Neural cell (in vitro differentiated cells): ENCODE results near the gene LSAMP. TPM values are rescaled to one million over a fixed set of nuclear protein-coding genes. Genes with fewer than 3 reads are reported as not detected.

Source experiments
- H2AFZ ChIP-seq: fragments of 200-600, 300-800 bp; sonication (generic), shearing (Covaris generic); 2 replicates; pipeline ENCODE4 v1.6.0; 2014; ENCODE audit warnings: low read depth, mild to moderate bottlenecking, antibody characterized with exemption, low read length, moderate library complexity
- H3F3A ChIP-seq: fragments of 200-600 bp; shearing (Covaris generic); 2 replicates; pipeline ENCODE4 v1.6.1; 2016; ENCODE audit warnings: mild to moderate bottlenecking, moderate library complexity, mixed read lengths, antibody characterized with exemption, low read length; ENCODE audit not compliant: insufficient read depth, poor library complexity, severe bottlenecking
- H3K27ac ChIP-seq: fragments of 200-600, 300-800 bp; sonication (generic), shearing (Covaris generic); 2 replicates; pipeline ENCODE4 v1.5.1; 2014; ENCODE audit warnings: mild to moderate bottlenecking, low read length, moderate library complexity
- H3K27me3 ChIP-seq: fragments of 300-800, 200-600 bp; sonication (generic), shearing (Covaris generic); 2 replicates; pipeline ENCODE4 v1.6.0; 2014; ENCODE audit warnings: mild to moderate bottlenecking, low read depth, low read length, moderate library complexity; ENCODE audit not compliant: insufficient read depth
- H3K36me3 ChIP-seq: fragments of 300-800, 200-600 bp; sonication (generic), shearing (Covaris generic); 2 replicates; pipeline ENCODE4 v1.5.1; 2014; ENCODE audit warnings: mild to moderate bottlenecking, antibody characterized with exemption, low read length, moderate library complexity; ENCODE audit not compliant: insufficient read depth
- H3K4me2 ChIP-seq: fragments of 300-800, 200-600 bp; sonication (generic), shearing (Covaris generic); 2 replicates; pipeline ENCODE4 v1.6.0; 2014; ENCODE audit warnings: mild to moderate bottlenecking, low read length
- H3K4me3 ChIP-seq: fragments of 300-800, 200-600 bp; sonication (generic), shearing (Covaris generic); 2 replicates; pipeline ENCODE4 v1.5.1; 2014; ENCODE audit warnings: mild to moderate bottlenecking, low read length, moderate library complexity
- H3K79me2 ChIP-seq: fragments of 200-600 bp; shearing (Covaris generic); replicated peaks from 2 replicates; pipeline ENCODE4 v1.6.0; 2014; ENCODE audit warnings: mild to moderate bottlenecking, low read length, moderate library complexity; ENCODE audit not compliant: insufficient read depth
- H3K9ac ChIP-seq: fragments of 300-800, 200-600 bp; sonication (generic), shearing (Covaris generic); 2 replicates; pipeline ENCODE4 v1.6.1; 2016; ENCODE audit warnings: mild to moderate bottlenecking, low read length, mixed read lengths
- H3K9me2 ChIP-seq: fragments of 200-600 bp; shearing (Covaris generic); 2 replicates; pipeline ENCODE4 v1.6.1; 2016; ENCODE audit warnings: mild to moderate bottlenecking, low read length, mixed read lengths; ENCODE audit not compliant: insufficient read depth
- H3K9me3 ChIP-seq: fragments of 200-600, 300-800 bp; sonication (generic), shearing (Covaris generic); 2 replicates; pipeline ENCODE4 v1.6.1; 2016; ENCODE audit warnings: mild to moderate bottlenecking, mixed run types, low read length, moderate library complexity, mixed read lengths
- H4K20me1 ChIP-seq: fragments of 200-600 bp; shearing (Covaris generic); 2 replicates; pipeline ENCODE4 v1.6.1; 2016; ENCODE audit warnings: mild to moderate bottlenecking, mixed run types; ENCODE audit not compliant: insufficient read depth
- CTCF ChIP-seq: fragments of 450-650 bp; IDR thresholded peaks from 2 replicates; pipeline ENCODE4 v1.5.1; 2014; ENCODE audit warnings: antibody characterized with exemption, mild to moderate bottlenecking, moderate library complexity; ENCODE audit not compliant: poor library complexity, severe bottlenecking
- EP300 ChIP-seq: fragments of 450-650 bp; conservative IDR thresholded peaks from 2 replicates; pipeline ENCODE4 v1.6.1; 2014; ENCODE audit warnings: antibody characterized with exemption, mild to moderate bottlenecking, moderate library complexity; ENCODE audit not compliant: poor library complexity, severe bottlenecking
- EZH2 ChIP-seq: fragments of 200-600, 300-800 bp; shearing (Covaris generic), sonication (generic); IDR thresholded peaks from 2 replicates; pipeline ENCODE4 v1.6.1; 2014; ENCODE audit warnings: antibody characterized with exemption, low read length, borderline replicate concordance, mild to moderate bottlenecking; ENCODE audit not compliant: insufficient read depth, poor library complexity, severe bottlenecking
- MXI1 ChIP-seq: fragments of 450-650 bp; conservative IDR thresholded peaks from 2 replicates; pipeline ENCODE4 v1.6.1; 2014; ENCODE audit warnings: antibody characterized with exemption, mild to moderate bottlenecking; ENCODE audit not compliant: poor library complexity, severe bottlenecking
- POLR2AphosphoS5 ChIP-seq: IDR thresholded peaks from 2 replicates; pipeline ENCODE4 v1.6.1; 2012
- RAD21 ChIP-seq: fragments of 450-650 bp; conservative IDR thresholded peaks from 2 replicates; pipeline ENCODE4 v1.6.1; 2014; ENCODE audit warnings: antibody characterized with exemption, mild to moderate bottlenecking, moderate library complexity
- REST ChIP-seq: IDR thresholded peaks from 2 replicates; pipeline ENCODE4 v1.6.1; 2012; ENCODE audit warnings: borderline replicate concordance
- SMC3 ChIP-seq: fragments of 450-650 bp; conservative IDR thresholded peaks from 2 replicates; pipeline ENCODE4 v1.6.1; 2014; ENCODE audit warnings: antibody characterized with exemption, mild to moderate bottlenecking, moderate library complexity; ENCODE audit not compliant: poor library complexity
- TAF1 ChIP-seq: IDR thresholded peaks from 2 replicates; pipeline ENCODE4 v1.6.1; 2012; ENCODE audit warnings: low read depth
- polyA plus RNA-seq: library from polyadenylated mRNA; depleted of rRNA; stranded (reverse); fragments of >200 nt; gene quantifications from 2 replicates; pipeline ENCODE4 v1.2.3, GENCODE V29; 2014

LSAMP gene
- polyA plus RNA-seq, 1 donor from 2014 or later, result 93.6 TPM

GRCh38 chr3:116291141-116291540, 154.1 kb downstream of the LSAMP start:
- no peak overlapping the region for H3K4me3 ChIP-seq
- no peaks in the 10 kb centered on the region for H4K20me1 ChIP-seq
- no peaks in the 10 kb centered on the region for H3K27me3 ChIP-seq
- H3K9me2 ChIP-seq, result no peaks in the 10 kb centered on the region
- no peak overlapping the region for H3K4me2 ChIP-seq
- no peaks in the 10 kb centered on the region for H3K79me2 ChIP-seq
- no peak overlapping the region for H3K9ac ChIP-seq
- TF ChIP-seq MXI1, result no peak
- TF ChIP-seq REST, result no peak
- TF ChIP-seq CTCF, result no peak
- TF ChIP-seq SMC3, result no peak
- TF ChIP-seq EZH2, result no peak
- no peak overlapping the region for H2AFZ ChIP-seq
- H3K27ac ChIP-seq, result no peak overlapping the region
- H3F3A ChIP-seq, result no peaks in the 10 kb centered on the region
- no peaks in the 10 kb centered on the region for H3K36me3 ChIP-seq
- no peaks in the 10 kb centered on the region for H3K9me3 ChIP-seq

- H3K36me3 ChIP-seq, result no peaks in the 10 kb centered on the region
- no peak overlapping the region for H3K4me3 ChIP-seq
- no peaks in the 10 kb centered on the region for H3K9me3 ChIP-seq
- no peaks in the 10 kb centered on the region for H3K27me3 ChIP-seq
- no peaks in the 10 kb centered on the region for H4K20me1 ChIP-seq
- TF ChIP-seq REST (no peak), SMC3 (no peak), MXI1 (no peak), CTCF (no peak), EZH2 (no peak), TAF1 (no peak), EP300 (no peak), RAD21 (no peak), POLR2AphosphoS5 (no peak)
- no peak overlapping the region for H2AFZ ChIP-seq
- no peak overlapping the region for H3K4me2 ChIP-seq
- H3F3A ChIP-seq, result no peaks in the 10 kb centered on the region
- no peaks in the 10 kb centered on the region for H3K9me2 ChIP-seq
- no peak overlapping the region for H3K9ac ChIP-seq
- no peak overlapping the region for H3K27ac ChIP-seq
- no peaks in the 10 kb centered on the region for H3K79me2 ChIP-seq
These were observed 156.8 kb downstream of the LSAMP start for GRCh38 chr3:116288485-116288884.
